Measurements from ENCODE around the gene CD55.

The CD55 gene

DNA sequence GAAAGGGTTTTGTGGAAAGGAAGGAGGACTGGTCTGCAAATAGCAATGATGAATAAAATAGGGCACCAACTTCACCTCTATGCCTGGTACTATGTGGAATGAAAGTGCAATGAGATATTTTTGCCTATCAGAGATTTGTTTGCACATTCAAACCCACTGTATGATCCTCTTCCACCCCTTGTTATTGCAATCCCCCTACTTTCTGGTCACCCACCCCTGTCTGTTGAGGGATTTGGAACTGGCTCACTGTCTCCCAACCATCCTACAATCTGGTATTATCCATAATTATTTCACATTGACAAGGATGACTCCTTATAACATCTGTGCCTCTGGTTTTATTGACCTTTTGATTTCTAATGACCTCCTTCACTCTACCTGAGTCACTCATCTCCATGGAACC, 42.4 kb downstream of the CD55 start:
- TF ChIP-seq, protein P1, sequence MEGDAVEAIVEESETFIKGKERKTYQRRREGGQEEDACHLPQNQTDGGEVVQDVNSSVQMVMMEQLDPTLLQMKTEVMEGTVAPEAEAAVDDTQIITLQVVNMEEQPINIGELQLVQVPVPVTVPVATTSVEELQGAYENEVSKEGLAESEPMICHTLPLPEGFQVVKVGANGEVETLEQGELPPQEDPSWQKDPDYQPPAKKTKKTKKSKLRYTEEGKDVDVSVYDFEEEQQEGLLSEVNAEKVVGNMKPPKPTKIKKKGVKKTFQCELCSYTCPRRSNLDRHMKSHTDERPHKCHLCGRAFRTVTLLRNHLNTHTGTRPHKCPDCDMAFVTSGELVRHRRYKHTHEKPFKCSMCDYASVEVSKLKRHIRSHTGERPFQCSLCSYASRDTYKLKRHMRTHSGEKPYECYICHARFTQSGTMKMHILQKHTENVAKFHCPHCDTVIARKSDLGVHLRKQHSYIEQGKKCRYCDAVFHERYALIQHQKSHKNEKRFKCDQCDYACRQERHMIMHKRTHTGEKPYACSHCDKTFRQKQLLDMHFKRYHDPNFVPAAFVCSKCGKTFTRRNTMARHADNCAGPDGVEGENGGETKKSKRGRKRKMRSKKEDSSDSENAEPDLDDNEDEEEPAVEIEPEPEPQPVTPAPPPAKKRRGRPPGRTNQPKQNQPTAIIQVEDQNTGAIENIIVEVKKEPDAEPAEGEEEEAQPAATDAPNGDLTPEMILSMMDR (IDR thresholded peaks at IDR 0.05; ENCODE audit: insufficient read depth, low read length, poor library complexity, severe bottlenecking): no peak
- TF ChIP-seq EZH2phosphoT487 (conservative IDR thresholded peaks at IDR 0.05; ENCODE audit: low read length): no peak
- Histone ChIP-seq H3K9me2 (replicated peaks; ENCODE audit: insufficient read depth, low read length) (no peaks in the 10 kb centered on the region), H3K79me2 (ENCODE audit: insufficient read depth, low read length) (no peaks in the 10 kb centered on the region), H2AFZ (ENCODE audit: low read depth, low read length, severe bottlenecking) (no peak overlapping the region), H3K36me3 (ENCODE audit: low read length) (no peaks in the 10 kb centered on the region), H3K9ac (ENCODE audit: low read length) (no peak overlapping the region), H3K9me3 (ENCODE audit: insufficient read depth, low read length) (no peaks in the 10 kb centered on the region), H3K4me2 (ENCODE audit: low read depth, low read length, poor library complexity, severe bottlenecking) (no peak overlapping the region), H4K20me1 (ENCODE audit: low read depth, low read length) (no peaks in the 10 kb centered on the region), H3F3A (ENCODE audit: insufficient read depth) (no peaks in the 10 kb centered on the region), H3K27ac (ENCODE audit: low read depth, low read length) (no peak overlapping the region), H3K4me3 (ENCODE audit: insufficient read depth, low read length, poor library complexity, severe bottlenecking) (no peak overlapping the region), H3K27me3 (ENCODE audit: low read length) (no peaks in the 10 kb centered on the region)

DNA sequence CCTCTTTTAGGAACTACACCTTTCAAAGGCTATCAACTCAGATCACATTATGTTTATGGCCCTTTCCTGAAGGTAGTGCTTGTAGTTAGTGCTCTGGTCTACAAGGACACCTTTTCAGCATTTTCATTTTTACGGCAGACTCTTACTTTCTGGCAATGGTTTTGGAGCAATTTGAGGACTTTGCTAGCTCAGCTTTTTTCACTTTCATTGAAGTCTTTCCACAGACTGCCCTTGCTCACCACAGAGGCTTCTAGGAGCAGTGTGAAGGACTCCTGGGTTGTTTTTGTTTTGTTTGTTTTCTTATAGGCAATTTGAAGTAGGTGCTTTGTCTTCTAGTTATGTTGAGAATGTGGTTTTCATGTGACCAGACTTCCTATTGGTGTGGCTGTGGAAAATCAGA, 43.1 kb downstream of the CD55 start:
- Histone ChIP-seq H4K20me1 (ENCODE audit: low read depth, low read length) (no peaks in the 10 kb centered on the region), H3K4me3 (ENCODE audit: insufficient read depth, low read length, poor library complexity, severe bottlenecking) (no peak overlapping the region), H3K27ac (ENCODE audit: low read depth, low read length) (no peak overlapping the region), H2AFZ (ENCODE audit: low read depth, low read length, severe bottlenecking) (no peak overlapping the region), H3K9me2 (replicated peaks; ENCODE audit: insufficient read depth, low read length) (no peaks in the 10 kb centered on the region), H3K9ac (ENCODE audit: low read length) (no peak overlapping the region), H3K4me2 (ENCODE audit: low read depth, low read length, poor library complexity, severe bottlenecking) (no peak overlapping the region), H3F3A (ENCODE audit: insufficient read depth) (no peaks in the 10 kb centered on the region), H3K36me3 (ENCODE audit: low read length) (no peaks in the 10 kb centered on the region), H3K27me3 (ENCODE audit: low read length) (no peaks in the 10 kb centered on the region), H3K79me2 (ENCODE audit: insufficient read depth, low read length) (no peaks in the 10 kb centered on the region), H3K9me3 (ENCODE audit: insufficient read depth, low read length) (no peaks in the 10 kb centered on the region)
- TF ChIP-seq EZH2phosphoT487 (conservative IDR thresholded peaks at IDR 0.05; ENCODE audit: low read length): no peak
- TF ChIP-seq, protein P1 (IDR thresholded peaks at IDR 0.05; ENCODE audit: insufficient read depth, low read length, poor library complexity, severe bottlenecking): no peak

DNA sequence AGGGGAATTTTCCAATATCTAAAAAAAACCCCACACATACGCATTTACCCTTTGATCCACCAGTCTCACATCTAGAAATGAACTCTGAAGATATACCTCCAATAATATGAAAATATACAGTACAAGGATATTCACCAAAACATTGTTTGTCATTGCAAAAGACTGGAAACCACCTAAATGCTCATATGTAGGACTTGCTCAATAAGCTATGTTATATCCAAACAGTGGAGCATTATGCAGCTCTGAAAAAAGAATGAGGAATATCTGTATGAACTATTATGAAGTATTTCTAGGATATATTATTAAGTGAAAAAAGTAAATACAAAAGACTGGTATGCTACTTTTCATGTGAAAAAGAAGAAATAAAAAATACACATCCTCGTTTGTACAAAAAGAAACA, 43.6 kb downstream of the CD55 start:
- H2AFZ ChIP-seq (ENCODE audit: low read depth, low read length, severe bottlenecking): no peak overlapping the region
- no peaks in the 10 kb centered on the region for H3K9me2 ChIP-seq (replicated peaks; ENCODE audit: insufficient read depth, low read length)

More for the DNA sequence above, 43.6 kb downstream of the CD55 start:
- Histone ChIP-seq H3F3A (ENCODE audit: insufficient read depth) (no peaks in the 10 kb centered on the region), H3K79me2 (ENCODE audit: insufficient read depth, low read length) (no peaks in the 10 kb centered on the region), H3K27me3 (ENCODE audit: low read length) (no peaks in the 10 kb centered on the region), H3K9ac (ENCODE audit: low read length) (no peak overlapping the region), H3K27ac (ENCODE audit: low read depth, low read length) (no peak overlapping the region), H3K9me3 (ENCODE audit: insufficient read depth, low read length) (no peaks in the 10 kb centered on the region), H4K20me1 (ENCODE audit: low read depth, low read length) (no peaks in the 10 kb centered on the region), H3K4me3 (ENCODE audit: insufficient read depth, low read length, poor library complexity, severe bottlenecking) (no peak overlapping the region), H3K36me3 (ENCODE audit: low read length) (no peaks in the 10 kb centered on the region), H3K4me2 (ENCODE audit: low read depth, low read length, poor library complexity, severe bottlenecking) (no peak overlapping the region)
- TF ChIP-seq, protein P1 (IDR thresholded peaks at IDR 0.05; ENCODE audit: insufficient read depth, low read length, poor library complexity, severe bottlenecking): no peak
- no peak for TF ChIP-seq EZH2phosphoT487 (conservative IDR thresholded peaks at IDR 0.05; ENCODE audit: low read length)
